IMR-90 (cell line): ENCODE data around the gene HMCES. TPM values are rescaled to one million over a fixed set of nuclear protein-coding genes. Genes with fewer than 3 reads are reported as not detected.

Experiments
- ATAC-seq: fragments of 200-7000 bp; cut with Tn5 transposase; 2 replicates; pipeline ENCODE4 v1.9.1; 2020; ENCODE audit warnings: low read depth, mild to moderate bottlenecking, moderate library complexity
- BruUV-seq: library from RNA; stranded (reverse); fragments of 400-500 nt; replicated peaks from 2 replicates; lab custom pipeline; 2021; lab: Mats Ljungman, UMichigan
- CTCF ChIA-PET: fragments of 300-600 bp; formaldehyde crosslinking; extraction: SDS; loops from one replicate; lab custom pipeline; 2021; ENCODE audit warnings: antibody characterized with exemption; lab: Yijun Ruan, JAX
- POLR2A ChIA-PET: fragments of 300-600 bp; sonication (Branson Sonifier 250); formaldehyde crosslinking; loops from one replicate; lab custom pipeline; 2022; ENCODE audit warnings: antibody characterized with exemption; ENCODE audit not compliant: unreplicated experiment; lab: Charles Lee
- DNase-seq: peaks from one replicate; pipeline ENCODE4 v3.0.0; 2013
- H2AFZ ChIP-seq: replicated peaks from 2 replicates; pipeline ENCODE3; 2013; ENCODE audit warnings: low read length, mild to moderate bottlenecking; ENCODE audit not compliant: poor library complexity
- H2AK5ac ChIP-seq: 2 replicates; pipeline ENCODE4 v1.6.1; 2013; ENCODE audit warnings: low read depth, low read length, inconsistent platforms
- H2AK9ac ChIP-seq: replicated peaks from 2 replicates; pipeline ENCODE3; 2013; ENCODE audit warnings: mild to moderate bottlenecking, low read depth, low read length, moderate library complexity; ENCODE audit not compliant: poor library complexity
- H2BK120ac ChIP-seq: 2 replicates; pipeline ENCODE4 v1.6.1; 2013; ENCODE audit warnings: low read depth, low read length, inconsistent platforms
- H2BK15ac ChIP-seq: 3 replicates; pipeline ENCODE4 v1.6.1; 2013; ENCODE audit warnings: low read depth, low read length, inconsistent platforms
- H2BK20ac ChIP-seq: 2 replicates; pipeline ENCODE4 v1.6.1; 2013; ENCODE audit warnings: low read depth, mild to moderate bottlenecking, inconsistent platforms, low read length, moderate library complexity
- H2BK5ac ChIP-seq: 2 replicates; pipeline ENCODE4 v1.6.1; 2013; ENCODE audit warnings: mild to moderate bottlenecking, low read depth, low read length, inconsistent platforms; ENCODE audit not compliant: poor library complexity, severe bottlenecking
- H3K14ac ChIP-seq: replicated peaks from 2 replicates; pipeline ENCODE4 v1.6.1; 2013; ENCODE audit warnings: low read depth, low read length, inconsistent platforms
- H3K18ac ChIP-seq: 2 replicates; pipeline ENCODE4 v1.6.1; 2013; ENCODE audit warnings: low read depth, low read length, control low read depth
- H3K23ac ChIP-seq: 2 replicates; pipeline ENCODE4 v1.6.1; 2013; ENCODE audit warnings: low read depth, low read length, inconsistent platforms
- H3K27ac ChIP-seq: 2 replicates; pipeline ENCODE4 v1.5.1; 2013; ENCODE audit warnings: mild to moderate bottlenecking, control low read depth, low read length; ENCODE audit not compliant: insufficient read depth
- H3K27me3 ChIP-seq: 2 replicates; pipeline ENCODE4 v1.6.1; 2013; ENCODE audit warnings: low read length; ENCODE audit not compliant: control insufficient read depth, insufficient read depth
- H3K36me3 ChIP-seq: 2 replicates; pipeline ENCODE4 v1.6.1; 2013; ENCODE audit warnings: low read length, mixed read lengths; ENCODE audit not compliant: control insufficient read depth, insufficient read depth
- H3K4ac ChIP-seq: 2 replicates; pipeline ENCODE4 v1.6.1; 2013; ENCODE audit warnings: low read depth, low read length, inconsistent platforms
- H3K4me1 ChIP-seq: 2 replicates; pipeline ENCODE4 v1.6.1; 2013; ENCODE audit warnings: low read length, mixed read lengths; ENCODE audit not compliant: control insufficient read depth, insufficient read depth
- H3K4me2 ChIP-seq: 2 replicates; pipeline ENCODE4 v1.6.1; 2013; ENCODE audit warnings: low read depth, mild to moderate bottlenecking, control low read depth, low read length, moderate library complexity
- H3K4me3 ChIP-seq: 2 replicates; pipeline ENCODE4 v1.5.1; 2013; ENCODE audit warnings: low read depth, mild to moderate bottlenecking, control low read depth, low read length, moderate library complexity; ENCODE audit not compliant: insufficient read depth
- H3K56ac ChIP-seq: 2 replicates; pipeline ENCODE4 v1.6.1; 2013; ENCODE audit warnings: low read length, inconsistent platforms; ENCODE audit not compliant: insufficient read depth; ENCODE audit errors: extremely low read depth
- H3K79me1 ChIP-seq, 2 experiments: 2 replicates each; pipeline ENCODE4 v1.6.1; 2013; ENCODE audit warnings: low read length in 2 of 2, inconsistent platforms in 1 of 2, low read depth in 1 of 2
- H3K9ac ChIP-seq: 2 replicates; pipeline ENCODE4 v1.6.1; 2013; ENCODE audit warnings: low read depth, low read length, control low read depth
- H3K9me1 ChIP-seq: 2 replicates; pipeline ENCODE4 v1.6.1; 2013; ENCODE audit warnings: low read length, inconsistent platforms; ENCODE audit not compliant: insufficient read depth
- H3K9me3 ChIP-seq: 2 replicates; pipeline ENCODE4 v1.6.1; 2013; ENCODE audit warnings: low read length; ENCODE audit not compliant: control insufficient read depth, insufficient read depth
- H4K20me1 ChIP-seq: 2 replicates; pipeline ENCODE4 v1.6.1; 2013; ENCODE audit warnings: low read length, inconsistent platforms; ENCODE audit not compliant: insufficient read depth
- H4K5ac ChIP-seq: 2 replicates; pipeline ENCODE4 v1.6.1; 2013; ENCODE audit warnings: mild to moderate bottlenecking, low read depth, low read length, control low read depth
- H4K8ac ChIP-seq, 2 experiments: 2 replicates each; pipeline ENCODE4 v1.6.1; 2013; ENCODE audit warnings: low read depth in 2 of 2, low read length in 2 of 2, control low read depth in 1 of 2, inconsistent platforms in 1 of 2
- H4K91ac ChIP-seq: 2 replicates; pipeline ENCODE4 v1.6.1; 2013; ENCODE audit warnings: low read depth, low read length, inconsistent platforms; ENCODE audit not compliant: insufficient read depth
- MXI1 ChIP-seq: IDR thresholded peaks from 2 replicates; pipeline ENCODE4 v1.6.1; 2012; ENCODE audit warnings: low read depth, mild to moderate bottlenecking, low read length, moderate library complexity, borderline replicate concordance
- RCOR1 ChIP-seq: IDR thresholded peaks from 2 replicates; pipeline ENCODE4 v1.6.1; 2012; ENCODE audit warnings: mild to moderate bottlenecking, low read length, improper control_type of control experiment; ENCODE audit not compliant: insufficient replicate concordance
- RFX5 ChIP-seq: IDR thresholded peaks from 2 replicates; pipeline ENCODE4 v1.8.0; 2012; ENCODE audit warnings: low read depth, mild to moderate bottlenecking, low read length, moderate library complexity
- WGBS, 2 experiments: methylation state at CpG; one replicate each; pipeline versions ENCODE4 v1.1.5 to v1.1.7; 2013; ENCODE audit warnings: missing lambda C conversion rate in 2 of 2; ENCODE audit not compliant: insufficient read length in 1 of 2; ENCODE audit errors: extremely low coverage in 2 of 2; 5-methylcytosine and 5-hydroxymethylcytosine counted together
- dilution Hi-C: fragments of 300-500 bp; cut with HindIII; formaldehyde crosslinking; loops from one replicate; pipeline ENCODE4 v1.14.3; 2018; ENCODE audit warnings: low sequenced_read_pairs; ENCODE audit not compliant: unreplicated experiment
- in situ Hi-C: fragments of 300-500 bp; cut with MboI; formaldehyde crosslinking; loops from 3 replicates; pipeline ENCODE4 v1.14.3; 2019; ENCODE audit warnings: low sequenced_read_pairs, inconsistent platforms, mixed read lengths
- intact Hi-C: fragments of 100-400 bp; cut with micrococcal nuclease; formaldehyde crosslinking; loops from 2 replicates; pipeline ENCODE4 v1.10.0; 2022
- polyA plus RNA-seq, 3 experiments: library from polyadenylated mRNA; depleted of rRNA; stranded (reverse); fragments of >200 nt; gene quantifications; 2 replicates each; pipeline ENCODE4 v1.2.3, GENCODE V29; 2012; ENCODE audit warnings: low replicate concordance in 1 of 3
- total RNA-seq: library from RNA; depleted of rRNA; stranded (reverse); fragments of >200 nt; gene quantifications from 2 replicates; pipeline ENCODE4 v1.2.3, GENCODE V29; 2012
- TF ChIP-seq, protein P1 (sequence below): fragments of 150-350 bp; IDR thresholded peaks from 2 replicates; pipeline ENCODE4 v1.6.1; 2017; ENCODE audit warnings: mild to moderate bottlenecking, antibody characterized with exemption, low read length, low read depth

Gene HMCES
- total and polyA plus RNA-seq, 2 of the 4 experiments (the other 2 are of a cell fraction): 26.0 to 30.5 TPM

DNA sequence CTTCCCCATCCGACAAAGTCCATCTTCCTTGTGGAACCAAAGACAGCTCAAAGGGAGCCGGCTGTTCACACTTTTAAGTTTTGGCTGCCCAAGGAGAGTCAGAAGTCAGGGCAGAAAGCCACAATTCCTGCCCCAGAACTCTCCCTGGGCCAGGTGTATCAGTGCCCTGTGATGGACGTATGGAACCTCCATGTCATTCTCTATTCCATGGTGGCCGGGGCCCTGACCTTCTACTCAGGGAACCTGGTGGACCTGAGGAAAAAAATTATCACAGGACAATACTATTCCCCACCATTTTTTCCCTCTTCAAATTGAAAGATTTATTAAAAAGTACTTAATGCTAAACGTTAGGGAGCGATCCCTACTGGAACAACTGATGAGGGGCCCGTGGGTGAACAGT, 66.6 kb downstream of the HMCES start:
- no TSS peak for BruUV-seq
- no peak overlapping the region for H3K23ac ChIP-seq
- POLR2A ChIA-PET: no interaction called here
- H3K27ac ChIP-seq: no peak overlapping the region
- no peaks in the 10 kb centered on the region for H3K9me3 ChIP-seq
- no peak overlapping the region for H2BK20ac ChIP-seq
- in situ Hi-C loops: no loop called here
- ATAC-seq (no peak), DNase-seq (no peak)
- H3K4me1 ChIP-seq: peaks cover 6% of the 10 kb centered on the region
- H3K36me3 ChIP-seq: no peaks in the 10 kb centered on the region
- H2BK15ac ChIP-seq: no peak overlapping the region
- H2BK5ac ChIP-seq: no peak overlapping the region
- H4K8ac ChIP-seq: no peak overlapping the region
- CTCF ChIA-PET: no interaction called here
- dilution Hi-C loops: no loop called here
- H4K20me1 ChIP-seq: no peaks in the 10 kb centered on the region
- no peak overlapping the region for H2AK5ac ChIP-seq
- H4K91ac ChIP-seq: no peak overlapping the region
- H3K27me3 ChIP-seq: peaks cover 19% of the 10 kb centered on the region
- no peak overlapping the region for H3K4me2 ChIP-seq
- no peak overlapping the region for H3K9ac ChIP-seq
- H3K9me1 ChIP-seq: no peaks in the 10 kb centered on the region
- H3K79me1 ChIP-seq: no peaks in the 10 kb centered on the region
- H4K5ac ChIP-seq: no peak overlapping the region
- WGBS, 2 experiments: 96% methylated on average over 2 of the region's 7 CpGs; no CpG with 5 or more reads in 1 of the 2 experiments
- no peak overlapping the region for H2BK120ac ChIP-seq
- intact Hi-C loops: no loop called here
- no peak overlapping the region for H3K56ac ChIP-seq
- no peak overlapping the region for H3K4ac ChIP-seq
- no peak overlapping the region for H3K18ac ChIP-seq
- H3K4me3 ChIP-seq: no peak overlapping the region
- no peak overlapping the region for H2AFZ ChIP-seq
- H2AK9ac ChIP-seq: no peak overlapping the region
- H3K14ac ChIP-seq: no peak overlapping the region
- TF ChIP-seq RFX5 (no peak), RCOR1 (no peak), MXI1 (no peak)
- TF ChIP-seq, protein P1, sequence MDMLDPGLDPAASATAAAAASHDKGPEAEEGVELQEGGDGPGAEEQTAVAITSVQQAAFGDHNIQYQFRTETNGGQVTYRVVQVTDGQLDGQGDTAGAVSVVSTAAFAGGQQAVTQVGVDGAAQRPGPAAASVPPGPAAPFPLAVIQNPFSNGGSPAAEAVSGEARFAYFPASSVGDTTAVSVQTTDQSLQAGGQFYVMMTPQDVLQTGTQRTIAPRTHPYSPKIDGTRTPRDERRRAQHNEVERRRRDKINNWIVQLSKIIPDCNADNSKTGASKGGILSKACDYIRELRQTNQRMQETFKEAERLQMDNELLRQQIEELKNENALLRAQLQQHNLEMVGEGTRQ: no peak
